Renal cortical epithelial cell (primary cell): ENCODE results near the gene KCNJ10. TPM values are rescaled to one million over a fixed set of nuclear protein-coding genes. Genes with fewer than 3 reads are reported as not detected.

Experiments
- DNase-seq: peaks from one replicate; pipeline ENCODE4 v3.0.0-alpha.2; 2011; ENCODE audit warnings: low read depth
- total RNA-seq: library from RNA; depleted of rRNA; stranded (reverse); fragments of >200 nt; gene quantifications from 2 replicates; pipeline ENCODE4 v1.2.3, GENCODE V29; 2014

KCNJ10 gene
- total RNA-seq, 1 donor from 2014 or later, result 0.15 TPM

- DNase-seq, result no peak
Measured at GRCh38 chr1:160024195-160024905, 45.6 kb downstream of the KCNJ10 start.

- DNase-seq, result no peak
Measured at GRCh38 chr1:160022330-160023310, 47.3 kb downstream of the KCNJ10 start.

GRCh38 chr1:160021376-160022074 lies 48.4 kb downstream of the KCNJ10 start:
- no peak for DNase-seq

- no peak for DNase-seq
Measured at GRCh38 chr1:160020196-160020595, 49.8 kb downstream of the KCNJ10 start.

- DNase-seq, result peak; percentile 44
Measured at GRCh38 chr1:160018900-160019299, 51.1 kb downstream of the KCNJ10 start.

- DNase-seq, result no peak
Measured at GRCh38 chr1:160018347-160018746, 51.6 kb downstream of the KCNJ10 start.

GRCh38 chr1:160017592-160017991 lies 52.4 kb downstream of the KCNJ10 start:
- DNase-seq, result no peak

- DNase-seq, result no peak
Measured at GRCh38 chr1:160011781-160012180, 58.2 kb downstream of the KCNJ10 start.

GRCh38 chr1:160009801-160010200 lies 60.2 kb downstream of the KCNJ10 start:
- no peak for DNase-seq

- no peak for DNase-seq
Measured at GRCh38 chr1:160009081-160009480, 60.9 kb downstream of the KCNJ10 start.

- peak; percentile 35 for DNase-seq
Measured at GRCh38 chr1:160007577-160008200, 62.3 kb downstream of the KCNJ10 start.

GRCh38 chr1:160006312-160006940 lies 63.5 kb downstream of the KCNJ10 start:
- peak; percentile 46 for DNase-seq

- DNase-seq, result no peak
Measured at GRCh38 chr1:160005070-160005469, 64.9 kb downstream of the KCNJ10 start.

GRCh38 chr1:160004425-160004824 lies 65.5 kb downstream of the KCNJ10 start:
- DNase-seq, result no peak

GRCh38 chr1:160004001-160004400 lies 66.0 kb downstream of the KCNJ10 start:
- no peak for DNase-seq

- DNase-seq, result no peak
Measured at GRCh38 chr1:160001440-160001839, 68.5 kb downstream of the KCNJ10 start.

GRCh38 chr1:159999204-159999603 lies 70.8 kb downstream of the KCNJ10 start:
- DNase-seq, result no peak

- DNase-seq, result peak; percentile 63
Measured at GRCh38 chr1:159996653-159997052, 73.3 kb downstream of the KCNJ10 start.

GRCh38 chr1:159994896-159995295 lies 75.1 kb downstream of the KCNJ10 start:
- DNase-seq, result no peak

- DNase-seq, result no peak
Measured at GRCh38 chr1:159993911-159994310, 76.0 kb downstream of the KCNJ10 start.

GRCh38 chr1:159992161-159992560 lies 77.8 kb downstream of the KCNJ10 start:
- no peak for DNase-seq
